Measurements from ENCODE around the gene TRPV3.
"Not testable (repeated sequence)": the region's sequence is repeated elsewhere in the genome, so short reads cannot be mapped to it uniquely, and the experiment has no call there.

TRPV3 gene

GRCh38 chr17:3557768-3558583 is at the start of gene TRPV3:
Gene TRPV3, minus strand, starts transcription at chr17:3557812. Its CDS starts 2,962 bp downstream, at chr17:3554850.
- no peak for DNase-seq

- DNase-seq: no peak
Measured at GRCh38 chr17:3603870-3604259, 46.3 kb upstream of the TRPV3 start.

DNA sequence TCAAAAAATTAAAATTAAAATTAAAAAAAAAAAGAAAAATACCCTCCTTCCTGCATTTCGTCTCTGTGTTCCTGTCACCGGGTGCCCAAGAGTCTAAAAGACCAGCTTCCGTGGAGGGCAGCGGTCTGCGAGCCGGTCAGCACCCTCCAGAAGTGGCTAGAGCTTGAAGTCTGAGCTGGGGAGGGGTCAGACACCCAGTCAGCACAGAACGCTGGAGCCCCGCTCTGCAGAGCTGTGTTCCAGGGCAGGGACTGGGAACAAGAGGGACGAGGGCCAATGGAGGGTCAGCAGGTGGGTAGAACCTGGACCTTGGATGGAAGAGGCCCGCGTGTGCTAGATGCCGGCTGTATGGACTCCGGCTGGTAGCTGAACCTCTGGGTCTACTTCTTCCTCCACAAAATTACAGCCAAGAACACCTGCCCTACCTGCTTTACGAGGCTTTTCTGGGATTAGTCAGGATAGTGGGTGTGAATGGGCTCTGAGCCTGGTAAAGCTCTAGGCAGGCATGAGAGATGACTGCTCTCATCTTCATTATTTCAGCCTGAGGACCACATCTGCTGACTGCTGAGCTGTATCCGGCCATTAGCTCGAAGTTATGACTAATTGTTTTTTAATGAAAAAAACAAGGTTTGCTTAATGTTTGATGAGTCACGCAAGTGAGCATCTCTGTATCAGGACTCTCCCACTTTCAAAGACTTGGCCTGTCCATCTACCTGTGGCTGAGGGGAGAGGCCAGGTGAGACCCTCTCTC is 45.7 kb upstream of the TRPV3 start:
- DNase-seq: no peak

DNA sequence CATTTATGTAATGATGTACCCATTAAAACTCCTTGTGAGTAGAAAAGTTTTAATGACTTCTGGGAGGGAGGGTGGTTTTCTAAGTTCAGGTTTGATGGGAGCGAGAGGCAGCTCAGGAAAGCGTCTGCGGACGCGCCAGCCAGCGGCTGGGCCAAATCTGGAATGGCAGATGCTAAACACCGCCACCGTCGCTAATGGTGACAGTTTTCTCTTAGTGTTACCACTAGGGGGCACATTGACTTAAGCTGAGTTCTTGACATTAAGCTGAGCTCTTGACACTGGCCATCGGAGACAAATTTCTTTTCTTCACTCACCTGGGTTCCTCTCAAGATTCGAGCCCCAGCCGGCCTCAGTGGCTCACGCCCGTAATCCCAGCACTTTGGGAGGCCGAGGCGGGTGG is 44.9 kb upstream of the TRPV3 start:
- DNase-seq: no peak

DNA sequence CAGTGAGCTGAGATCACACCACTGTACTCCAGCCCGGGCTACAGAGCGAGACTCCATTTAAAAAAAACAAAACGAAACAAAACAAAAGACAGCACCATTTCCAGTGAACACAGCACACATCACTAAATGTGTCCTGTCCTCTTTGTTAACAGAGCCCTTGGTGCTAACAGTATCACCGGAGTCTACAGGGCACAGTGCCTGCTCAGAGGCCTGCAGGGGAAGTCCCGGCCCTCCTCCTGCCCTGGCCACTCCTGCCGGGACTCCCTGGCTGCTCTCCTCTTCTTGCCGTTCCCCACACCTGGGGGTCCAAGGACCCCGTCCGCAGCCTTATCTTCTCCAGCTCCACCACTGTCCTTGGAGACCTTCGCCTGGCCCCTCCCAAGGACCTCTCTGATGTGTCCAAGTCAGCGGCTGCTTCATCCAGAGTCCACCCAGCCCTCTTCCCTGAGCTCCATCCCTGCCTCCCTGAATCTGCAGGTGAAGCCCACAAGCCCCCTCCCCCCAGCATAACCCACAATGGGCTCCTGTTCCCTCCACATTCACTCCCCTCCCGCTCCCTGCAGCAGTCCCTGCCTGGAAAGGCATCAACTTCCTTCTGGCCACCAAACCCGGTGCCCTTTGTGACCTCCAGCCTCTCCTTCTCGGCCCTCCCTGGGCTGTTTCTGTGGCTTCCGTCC is 43.1 kb upstream of the TRPV3 start:
- DNase-seq: no peak

DNA sequence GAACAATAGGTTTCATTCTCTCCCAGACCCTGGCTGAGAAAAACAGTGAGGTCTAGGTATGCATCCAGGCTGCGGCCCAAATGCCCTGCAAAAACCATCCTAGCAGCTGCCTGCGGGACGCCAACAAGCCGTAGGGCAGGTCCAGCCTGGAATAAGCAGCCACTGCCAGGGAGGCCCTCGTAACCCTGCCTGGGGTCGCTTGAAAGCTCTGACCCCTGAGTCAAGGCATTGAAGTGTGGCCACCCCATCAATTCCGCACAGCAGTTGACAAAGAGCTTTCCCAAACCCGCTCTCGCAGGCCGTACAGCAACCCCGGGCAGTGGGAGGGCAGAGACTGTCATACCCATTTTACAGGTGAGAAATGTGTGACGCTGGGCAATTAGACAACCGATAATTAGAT is 40.5 kb upstream of the TRPV3 start:
- DNase-seq: no peak

- DNase-seq: no peak
Measured at GRCh38 chr17:3596804-3597464, 39.3 kb upstream of the TRPV3 start.

- no peak for DNase-seq
Measured at GRCh38 chr17:3594976-3595375, 37.4 kb upstream of the TRPV3 start.

DNA sequence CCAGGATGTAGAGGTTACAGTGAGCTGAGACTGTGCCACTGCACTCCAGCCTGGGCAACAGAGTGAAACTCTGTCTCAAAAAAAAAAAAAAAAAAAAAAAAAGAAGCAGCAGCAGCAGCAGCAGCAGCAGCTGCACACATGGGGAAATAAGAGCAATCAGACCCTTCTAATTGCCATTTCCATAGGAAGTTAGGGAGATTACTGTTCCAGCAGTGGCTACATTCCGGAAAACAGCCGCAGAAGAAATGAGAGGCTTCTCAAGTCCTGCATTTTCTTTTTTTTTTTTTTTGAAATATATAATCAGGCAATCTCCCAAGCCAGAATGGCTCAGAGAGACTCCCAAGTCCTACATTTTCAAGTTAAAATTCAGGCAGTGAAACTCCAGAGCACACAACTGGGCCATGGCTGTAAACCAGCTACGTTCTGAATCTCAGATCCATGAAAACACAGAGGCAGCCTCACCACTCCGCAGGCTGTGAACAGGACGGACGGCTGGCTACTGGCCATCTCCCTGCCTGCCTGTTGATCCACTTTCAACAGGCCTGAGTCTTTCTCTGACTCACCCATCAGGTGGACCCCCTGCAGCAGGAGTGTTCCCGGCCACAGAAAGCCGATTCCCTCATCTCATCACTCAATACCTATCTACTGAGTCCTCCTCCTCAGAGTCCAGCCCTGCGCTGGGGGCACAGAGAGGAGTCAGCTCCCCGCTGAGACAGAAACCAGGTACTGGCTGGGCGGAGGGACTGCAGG is 36.6 kb upstream of the TRPV3 start:
- DNase-seq: no peak

- no peak for DNase-seq
Measured at GRCh38 chr17:3593384-3593783, 35.8 kb upstream of the TRPV3 start.

DNA sequence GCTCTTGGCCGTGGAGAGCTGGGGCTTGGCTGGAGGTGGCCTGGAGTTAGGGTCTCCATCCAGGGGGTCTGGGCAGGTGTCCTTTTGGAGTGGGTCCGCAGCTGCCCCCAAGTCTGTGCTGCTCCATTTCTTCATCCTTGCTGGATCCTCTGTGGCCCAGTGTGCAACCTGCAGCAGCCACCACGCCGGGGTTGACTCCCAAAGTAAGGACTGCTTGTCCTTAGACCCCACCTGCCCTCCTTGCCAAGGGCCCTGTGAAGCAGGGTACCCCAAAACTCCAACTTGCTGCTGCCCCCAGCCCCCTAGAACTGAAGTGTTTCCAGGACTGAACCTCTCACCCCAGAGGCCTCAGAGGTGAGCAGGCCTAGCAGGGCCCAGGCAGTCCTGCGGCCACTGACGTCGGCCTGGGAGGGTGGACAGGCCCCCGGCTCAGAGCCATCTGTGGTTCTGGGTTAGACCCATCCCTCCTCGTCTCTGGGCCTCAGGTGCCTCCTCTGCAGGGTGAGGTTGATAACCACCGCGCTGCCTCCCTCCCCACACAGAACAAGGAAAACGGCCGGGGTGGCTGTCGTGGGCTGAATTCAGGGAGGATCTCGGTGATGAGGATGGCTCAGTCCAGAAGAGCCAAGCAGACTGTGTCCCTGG is 34.7 kb upstream of the TRPV3 start:
- no peak for DNase-seq

DNA sequence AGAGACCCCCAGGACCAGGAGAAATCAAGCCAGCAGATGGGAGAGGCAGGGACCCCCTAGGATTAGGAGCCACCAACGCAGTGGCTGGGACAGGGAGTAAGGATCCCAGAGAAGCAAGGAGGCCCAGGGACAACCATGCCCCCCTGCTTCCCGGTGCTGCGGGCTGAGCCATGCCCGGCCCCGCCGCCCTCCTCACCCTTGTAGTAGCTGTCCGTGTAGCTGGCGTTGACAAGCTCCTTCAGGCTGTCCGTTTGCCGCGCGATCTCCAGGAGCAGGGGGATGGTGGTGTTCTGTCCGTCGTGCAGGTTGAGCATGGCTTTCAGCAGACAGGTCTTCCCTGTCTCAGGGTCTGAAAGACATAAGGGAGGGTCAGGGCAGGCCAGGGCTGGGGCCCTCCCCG is 33.2 kb upstream of the TRPV3 start:
- DNase-seq: no peak

GRCh38 chr17:3590231-3590630 is 32.6 kb upstream of the TRPV3 start:
- DNase-seq: no peak

- no peak for DNase-seq
Measured at GRCh38 chr17:3589784-3590183, 32.2 kb upstream of the TRPV3 start.

DNA sequence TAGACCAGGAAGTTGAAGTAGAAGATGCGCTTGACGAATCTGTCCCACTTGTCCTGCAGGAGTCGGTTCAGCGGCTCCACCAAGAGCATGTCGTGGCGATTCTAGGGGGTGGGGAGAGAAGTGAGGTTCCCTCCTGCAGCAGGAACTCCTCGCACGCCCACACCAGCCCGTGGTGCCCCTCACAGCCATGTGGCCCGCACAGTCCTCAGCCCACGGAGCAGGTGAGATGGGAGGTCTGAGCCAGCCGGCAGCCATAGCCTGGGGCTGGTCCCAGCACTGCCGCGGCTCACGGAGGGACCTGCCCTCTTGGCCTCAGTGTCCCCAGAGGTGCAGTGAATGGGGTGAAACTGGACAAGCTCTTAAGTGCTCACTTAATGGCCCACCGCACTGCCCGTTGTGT is 28.2 kb upstream of the TRPV3 start:
- DNase-seq: no peak

DNA sequence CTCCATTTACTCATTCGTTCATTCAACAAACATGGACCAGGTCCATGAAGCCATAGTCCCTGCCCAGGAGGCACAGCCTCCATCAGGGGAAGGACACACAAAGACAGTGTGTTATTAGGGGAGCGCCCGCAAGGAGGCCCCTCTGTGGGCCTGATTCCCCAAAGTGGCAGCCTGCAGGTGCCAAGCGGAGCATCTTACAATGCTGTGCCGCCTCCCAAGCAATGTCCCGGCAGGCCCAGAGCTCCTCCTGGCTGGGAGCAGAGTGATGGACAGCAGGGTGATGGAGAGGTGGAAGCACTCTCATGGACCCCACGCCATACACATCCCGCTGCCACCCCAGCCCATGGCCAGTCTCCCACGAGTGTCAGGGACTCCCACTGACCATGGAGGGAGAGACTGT is 25.8 kb upstream of the TRPV3 start:
- no peak for DNase-seq

DNA sequence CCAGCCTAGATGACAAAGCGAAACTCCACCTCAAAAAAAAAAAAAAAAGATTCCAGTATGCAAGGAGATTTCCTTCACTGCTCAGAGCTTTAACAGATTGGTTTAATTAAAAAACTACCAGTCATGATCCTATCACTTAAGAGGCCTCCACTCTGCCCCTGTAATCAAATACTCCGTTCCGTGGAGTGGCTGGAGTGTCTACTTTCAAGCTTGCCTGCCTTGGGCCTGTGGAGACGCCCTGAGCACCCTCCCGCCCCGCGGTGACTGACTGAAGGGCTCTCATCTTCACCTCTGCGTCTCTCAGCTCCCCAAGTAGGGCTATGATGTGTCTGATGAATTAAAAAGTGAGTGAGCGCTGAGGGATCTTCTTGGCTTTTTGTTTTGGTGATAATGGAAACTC is 25.3 kb upstream of the TRPV3 start:
- DNase-seq: no peak

DNA sequence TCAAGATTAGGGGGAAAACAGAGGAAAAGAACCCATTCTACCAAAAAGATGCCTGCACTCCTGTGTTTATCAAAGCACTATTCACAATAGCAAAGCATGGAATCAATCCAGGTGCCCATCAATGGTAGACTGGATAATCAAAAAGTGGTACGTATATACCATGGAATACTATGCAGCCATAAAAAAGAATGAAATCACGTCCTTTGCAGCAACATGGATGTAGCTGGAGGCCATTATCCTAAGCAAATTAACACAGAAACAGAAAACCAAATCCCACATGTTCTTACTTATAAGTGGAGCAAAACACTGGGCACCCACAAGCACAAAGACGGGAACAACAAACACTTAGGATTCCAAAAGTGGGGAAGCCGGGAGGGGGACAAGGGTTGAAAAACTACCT is 21.1 kb upstream of the TRPV3 start:
- DNase-seq: not testable (repeated sequence)

GRCh38 chr17:3576970-3577369 is 19.4 kb upstream of the TRPV3 start:
- no peak for DNase-seq

GRCh38 chr17:3575511-3575910 is 17.9 kb upstream of the TRPV3 start:
- DNase-seq: no peak

- DNase-seq: no peak
Measured at GRCh38 chr17:3574231-3574630, 16.6 kb upstream of the TRPV3 start.

All from NCI-H1436 treated with DMSO at 0.1 percent for 48 hours (cell line).